Measurements from ENCODE around the gene LCE6A. TPM values are rescaled to one million over a fixed set of nuclear protein-coding genes. Genes with fewer than 3 reads are reported as not detected.

The LCE6A gene
- total and polyA plus RNA-seq, 9 of the 15 experiments (the other 6 are each of a cell fraction or from before 2014, with no cell fraction given), result not detected

GRCh38 chr1:152870831-152871730, 28.4 kb downstream of the LCE6A start:
- Histone ChIP-seq H4K20me1 (replicated peaks; ENCODE audit: control insufficient read depth, insufficient read depth, low read length) (no peaks in the 10 kb centered on the region), H3K79me2 (ENCODE audit: control insufficient read depth, insufficient read depth, low read length) (no peaks in the 10 kb centered on the region), H3K4me1 (replicated peaks in 1 of 2; ENCODE audit: control insufficient read depth in 2 of 2, insufficient read depth in 2 of 2, low read length in 2 of 2) (no peaks in the 10 kb centered on the region), H3K4me2 (ENCODE audit: insufficient read depth, low read length) (no peak overlapping the region), H3K9me1 (ENCODE audit: control insufficient read depth, insufficient read depth, low read length) (no peaks in the 10 kb centered on the region), H3K27ac (ENCODE audit: extremely low read depth, low read depth, low read length) (no peak overlapping the region), H2AFZ (ENCODE audit: low read depth, low read length) (no peak overlapping the region), H3K27me3 (ENCODE audit: control insufficient read depth in 2 of 2, insufficient read depth in 2 of 2, low read length in 2 of 2) (no peaks in the 10 kb centered on the region; a peak in 1 of 5 replicates), H3K36me3 (ENCODE audit: control insufficient read depth, insufficient read depth, low read length) (no peaks in the 10 kb centered on the region), H3K4me3 (no peak overlapping the region), H3K9me3 (replicated peaks; ENCODE audit: control insufficient read depth, insufficient read depth, low read depth, low read length) (no peaks in the 10 kb centered on the region), H3K9ac (ENCODE audit: insufficient read depth in 1 of 2, low read depth in 2 of 2, low read length in 2 of 2) (no peak overlapping the region)
- intact Hi-C loops (cut with micrococcal nuclease) (loop anchor here (2.0 to 10.0 kb wide), 3 partner anchors 162 to 354 kb away; no protein-coding TSS in a partner anchor), in situ Hi-C loops (cut with MboI) (loop anchor here (10.0 kb wide), 2 partner anchors 324 to 354 kb away; no protein-coding TSS in a partner anchor)
- ChIA-PET CTCF (ENCODE audit: low intra/inter-chr PET ratio) (interaction anchor here (0.5 to 1.6 kb wide), 7 partner anchors 72 to 368 kb away, joined by 3 to 14 read pairs (median 3); no protein-coding TSS in a partner anchor), POLR2A (interaction anchor here (0.6 kb wide), 1 partner anchor 12 kb away, joined by 3 read pairs; no protein-coding TSS in a partner anchor)
- DNase-seq (ENCODE audit: extremely low read depth in 1 of 4, low spot score in 3 of 4) (peak; percentile 27 to 51 (median 27)), ATAC-seq (peak; percentile 90), FAIRE-seq (no peak)
- WGBS (ENCODE audit: insufficient coverage, low coverage, missing lambda C conversion rate), result 0% methylated on average over 17 of the region's 17 CpGs
- BruUV-seq (replicated peaks), result no TSS peak
- peak; percentile 33; the same call in 1 of the 2 replicates for TF ChIP-seq SMC3 (conservative IDR thresholded peaks at IDR 0.05; ENCODE audit: insufficient read depth, low read depth, low read length)
- peak; percentile 53 to 54 for TF ChIP-seq RAD21 (CRISPR knock-in tag; conservative IDR thresholded peaks at IDR 0.05 in 1 of 2, IDR thresholded peaks at IDR 0.05 in 1 of 2)
- TF ChIP-seq DEAF1 (CRISPR knock-in tag; IDR thresholded peaks at IDR 0.05), result peak; percentile 48; the same call in 1 of the 2 replicates
- peak; percentile 44 to 68 (median 66) for TF ChIP-seq CTCF (IDR thresholded peaks at IDR 0.05 in 2 of 3, conservative IDR thresholded peaks at IDR 0.05 in 1 of 3; ENCODE audit: insufficient read depth in 2 of 3, low read depth in 1 of 3, low read length in 3 of 3)
- TF ChIP-seq REST (IDR thresholded peaks at IDR 0.05; ENCODE audit: borderline replicate concordance), result peak; percentile 39; the same call in 1 of the 2 replicates
- no peak for TF ChIP-seq REST (CRISPR knock-in tag; IDR thresholded peaks at IDR 0.05; ENCODE audit: low read depth)
